NCI-H2171 treated with DMSO at 0.1 percent for 48 hours (cell line): ENCODE data around the gene COL1A1.

ENCODE experiments used
- DNase-seq: peaks from one replicate; lab custom pipeline; 2025; lab: John Stamatoyannopoulos, UW

Gene COL1A1

GRCh38 chr17:50186661-50187393, 14.6 kb downstream of the COL1A1 start:
- no peak for DNase-seq

- no peak for DNase-seq
These were observed 15.6 kb downstream of the COL1A1 start for GRCh38 chr17:50185631-50186471.

GRCh38 chr17:50184611-50185398, 16.6 kb downstream of the COL1A1 start:
- peak; percentile 63 for DNase-seq

GRCh38 chr17:50184064-50184463, 17.4 kb downstream of the COL1A1 start:
- peak; percentile 41 for DNase-seq

GRCh38 chr17:50183421-50183994, 17.9 kb downstream of the COL1A1 start:
- DNase-seq, result no peak

- DNase-seq, result no peak
These were observed 18.5 kb downstream of the COL1A1 start for GRCh38 chr17:50182783-50183420.

GRCh38 chr17:50181591-50182560, 19.6 kb downstream of the COL1A1 start:
- no peak for DNase-seq

GRCh38 chr17:50181144-50181543, 20.3 kb downstream of the COL1A1 start:
- DNase-seq, result no peak

- DNase-seq, result no peak
These were observed 20.8 kb downstream of the COL1A1 start for GRCh38 chr17:50180620-50181019.

GRCh38 chr17:50180111-50180510, 21.3 kb downstream of the COL1A1 start:
- no peak for DNase-seq

GRCh38 chr17:50177983-50178834, 23.2 kb downstream of the COL1A1 start:
- DNase-seq, result peak; percentile 57

GRCh38 chr17:50177476-50177875, 24.0 kb downstream of the COL1A1 start:
- no peak for DNase-seq

GRCh38 chr17:50176559-50177357, 24.7 kb downstream of the COL1A1 start:
- no peak for DNase-seq

GRCh38 chr17:50175035-50175807, 26.2 kb downstream of the COL1A1 start:
- peak; percentile 84 for DNase-seq

- DNase-seq, result no peak
These were observed 27.0 kb downstream of the COL1A1 start for GRCh38 chr17:50174444-50174843.

GRCh38 chr17:50173335-50173941, 28.0 kb downstream of the COL1A1 start:
- DNase-seq, result no peak

GRCh38 chr17:50172936-50173334, 28.5 kb downstream of the COL1A1 start:
- no peak for DNase-seq
